Measurements from ENCODE around the gene ACAP2.

GRCh38 chr3:195394024-195394423, 48.8 kb downstream of the ACAP2 start:
- TF ChIP-seq CTCF (conservative IDR thresholded peaks at IDR 0.05 in 1 of 2, IDR thresholded peaks at IDR 0.05 in 1 of 2; ENCODE audit: low read depth in 1 of 2, low read length in 2 of 2) (no peak), EZH2 (IDR thresholded peaks at IDR 0.05; ENCODE audit: low read length, missing control alignments) (no peak)

Measured in fibroblast of lung (primary cell).